A204.1 (cell line): ENCODE data around the gene UTS2R.
A peak's percentile ranks its signal among the peaks of the same experiment; 100 is the strongest.
"Not testable (repeated sequence)": the region's sequence is repeated elsewhere in the genome, so short reads cannot be mapped to it uniquely, and the experiment has no call there.

Source experiments
- FAIRE-seq: peaks from 2 replicates; lab custom pipeline; 2012; peaks lifted over from hg19 to GRCh38; lab: Jason Lieb, UNC

Gene UTS2R

DNA sequence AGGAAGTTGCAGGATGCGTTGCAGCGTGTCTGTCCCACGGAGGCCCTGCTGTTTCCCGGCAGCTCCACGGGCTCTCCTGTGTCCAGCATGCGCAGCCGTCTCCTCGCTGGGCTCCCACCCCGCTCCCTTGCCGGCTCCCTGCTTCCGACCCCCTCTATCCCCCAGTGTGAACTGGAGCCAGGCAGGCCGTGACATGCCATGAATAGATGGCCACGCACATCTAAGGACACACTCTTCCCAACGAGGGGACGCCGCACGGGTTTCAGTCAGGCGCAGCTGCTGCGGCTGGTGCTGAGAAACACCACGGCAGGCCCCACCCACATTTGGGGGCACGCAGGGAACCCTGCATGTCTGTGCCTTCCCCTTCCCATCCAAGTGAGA lies 37.4 kb downstream of the UTS2R start:
- FAIRE-seq = no peak

GRCh38 chr17:82410014-82410716 lies 38.6 kb downstream of the UTS2R start:
- no peak for FAIRE-seq

- no peak for FAIRE-seq
Observed at GRCh38 chr17:82411396-82412053, 40.0 kb downstream of the UTS2R start.

DNA sequence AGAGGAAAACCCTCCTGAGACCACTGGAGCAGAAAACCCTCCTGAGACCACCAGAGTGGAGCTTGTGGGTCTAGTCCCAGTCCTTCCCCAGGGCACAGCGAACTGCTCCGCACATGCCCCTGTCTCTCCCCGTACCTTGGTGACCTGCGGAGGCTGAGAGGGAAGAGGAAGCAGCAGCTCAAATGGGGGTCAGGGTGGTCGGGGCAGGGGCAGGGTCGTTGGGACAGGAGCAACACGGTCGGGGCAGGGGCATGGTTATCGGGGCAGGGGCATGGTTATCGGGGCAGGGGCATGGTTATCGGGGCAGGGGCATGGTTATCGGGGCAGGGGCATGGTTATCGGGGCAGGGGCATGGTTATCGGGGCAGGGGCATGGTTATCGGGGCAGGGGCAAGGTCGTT lies 40.5 kb downstream of the UTS2R start:
- not testable (repeated sequence) for FAIRE-seq

DNA sequence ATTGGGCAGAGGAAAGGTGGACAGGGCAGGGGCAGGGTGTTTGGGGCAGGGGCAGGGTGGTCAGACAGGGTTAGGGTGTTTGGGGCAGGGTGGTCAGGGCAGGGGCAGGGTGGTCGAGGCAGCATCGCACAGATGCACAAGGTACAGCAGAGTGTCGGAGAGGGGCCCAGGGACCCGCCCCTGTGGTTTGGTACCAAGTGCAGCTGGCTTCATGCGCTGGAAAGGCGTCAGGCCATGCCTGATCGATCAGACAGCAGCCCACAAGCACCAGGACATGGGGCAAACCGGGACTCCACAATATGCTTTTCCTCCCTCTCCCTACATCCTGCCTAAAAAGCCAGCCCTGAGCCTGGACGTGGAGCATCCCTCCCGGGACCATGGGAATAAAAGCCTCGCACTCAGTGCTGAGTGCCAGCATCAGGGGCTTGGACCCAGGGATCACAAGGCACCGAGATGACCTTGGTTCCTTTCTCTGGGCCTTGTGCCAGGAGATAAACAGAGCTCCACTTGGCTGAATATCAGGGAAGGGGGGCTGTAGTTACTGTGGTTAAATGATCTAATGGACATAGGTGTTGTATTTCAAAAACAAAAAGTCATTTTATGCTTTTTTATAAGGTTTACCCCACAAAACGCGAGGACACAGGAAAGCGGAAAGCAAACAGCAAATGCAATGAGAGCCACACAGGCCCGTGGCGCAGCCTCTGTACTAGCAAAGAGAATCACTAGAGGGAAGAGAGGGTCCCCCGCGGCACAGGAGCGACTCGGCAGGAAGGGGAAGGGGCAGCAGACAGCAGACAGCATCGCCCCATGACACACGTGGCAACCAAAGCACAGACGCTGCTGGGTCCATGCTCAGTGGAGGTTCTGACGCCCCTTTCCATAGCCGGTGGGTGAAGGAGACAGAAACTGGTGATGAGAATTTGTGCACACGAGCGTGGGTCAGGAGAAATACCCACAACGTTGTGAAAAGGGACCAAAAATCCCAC lies 41.3 kb downstream of the UTS2R start:
- FAIRE-seq = no peak

DNA sequence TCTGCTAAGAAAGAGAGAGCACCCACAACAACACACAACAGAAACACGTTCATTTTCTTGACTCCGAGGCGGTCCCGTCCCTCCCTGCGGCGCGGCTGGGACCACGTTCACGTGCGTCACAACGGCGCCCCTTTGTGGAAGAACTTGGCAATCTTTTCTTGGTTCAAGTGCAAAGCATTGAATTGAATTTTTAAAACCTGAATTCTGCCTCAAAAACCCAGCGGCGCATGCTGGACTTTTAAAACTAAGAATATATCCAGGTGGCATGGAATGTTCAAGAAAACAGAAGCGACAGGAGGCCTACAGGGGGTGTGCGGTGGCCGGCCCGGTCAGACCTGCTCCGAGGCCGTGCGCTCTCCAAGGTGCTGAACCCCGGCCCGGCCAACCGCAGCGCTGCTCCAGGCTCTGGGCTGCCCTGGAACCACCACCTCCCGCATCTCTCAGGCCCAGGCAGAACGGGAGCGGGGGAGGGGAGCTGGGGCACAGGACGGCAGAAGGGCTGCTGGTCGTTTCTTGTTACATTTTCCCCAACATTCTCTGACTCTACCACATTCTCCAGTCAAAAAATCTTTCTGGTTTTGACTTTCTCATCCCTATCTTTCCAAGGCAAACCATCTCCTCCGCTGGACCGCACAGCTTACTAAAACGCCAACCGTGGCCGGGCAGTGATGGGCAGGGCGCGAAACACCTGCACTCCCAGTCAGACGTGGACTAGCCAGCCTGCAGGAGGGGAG lies 43.1 kb downstream of the UTS2R start:
- no peak for FAIRE-seq

DNA sequence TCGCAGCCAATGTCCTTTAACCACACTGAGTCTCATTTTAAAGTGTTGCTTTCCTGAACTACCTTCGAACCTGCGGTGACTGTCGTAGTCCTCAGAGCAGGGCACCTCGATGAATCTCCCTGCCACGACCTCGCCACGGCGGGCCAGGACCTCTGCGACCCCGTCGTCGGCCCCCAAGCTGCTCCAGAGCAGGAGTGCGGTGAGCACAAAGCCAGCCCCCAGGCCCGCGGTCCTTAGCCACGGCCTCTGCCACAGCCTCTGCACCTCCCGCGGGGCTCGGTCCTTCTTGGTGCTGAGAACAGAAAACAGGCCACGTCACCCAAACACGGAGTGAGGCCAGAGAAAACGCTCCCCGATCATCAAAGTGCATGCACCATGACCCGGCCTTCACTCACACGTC lies 43.8 kb downstream of the UTS2R start:
- no peak for FAIRE-seq

DNA sequence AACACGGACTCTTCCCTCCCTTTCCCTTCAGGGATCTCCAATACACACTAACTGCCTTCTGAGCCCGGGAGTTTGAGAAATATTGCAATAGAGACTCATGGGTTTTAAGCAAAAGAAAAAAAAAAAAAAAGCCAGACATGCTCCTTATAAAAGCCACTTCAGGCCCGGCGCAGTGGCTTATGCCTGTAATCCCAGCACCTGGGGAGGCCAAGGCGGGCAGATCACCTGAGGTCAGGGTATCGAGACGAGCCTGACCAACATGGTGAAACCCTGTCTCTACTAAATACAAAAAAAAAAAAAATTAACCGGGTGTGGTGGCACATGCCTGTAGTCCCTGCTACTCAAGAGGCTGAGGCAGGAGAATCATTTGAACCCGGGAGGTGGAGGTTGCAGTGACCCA lies 44.2 kb downstream of the UTS2R start:
- no peak for FAIRE-seq

DNA sequence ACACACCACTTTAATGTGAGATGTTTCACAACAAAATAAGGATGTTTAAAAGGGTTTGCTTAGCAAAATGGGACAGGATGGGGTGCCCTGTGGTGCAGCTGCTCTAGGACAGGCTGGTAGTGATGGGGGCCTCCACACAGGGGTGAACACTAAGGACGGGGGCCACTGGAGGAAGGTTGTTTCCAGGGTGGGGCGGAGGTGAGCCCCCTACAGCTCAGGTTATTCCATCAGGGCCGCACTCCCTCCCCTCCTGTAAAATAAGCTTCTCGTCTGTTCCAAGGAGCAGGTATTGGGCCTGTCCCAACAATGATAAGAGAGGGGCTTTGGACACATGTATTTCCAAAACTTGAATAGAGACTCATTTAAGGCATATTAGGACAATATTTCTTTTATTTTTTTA lies 44.7 kb downstream of the UTS2R start:
- FAIRE-seq = no peak

DNA sequence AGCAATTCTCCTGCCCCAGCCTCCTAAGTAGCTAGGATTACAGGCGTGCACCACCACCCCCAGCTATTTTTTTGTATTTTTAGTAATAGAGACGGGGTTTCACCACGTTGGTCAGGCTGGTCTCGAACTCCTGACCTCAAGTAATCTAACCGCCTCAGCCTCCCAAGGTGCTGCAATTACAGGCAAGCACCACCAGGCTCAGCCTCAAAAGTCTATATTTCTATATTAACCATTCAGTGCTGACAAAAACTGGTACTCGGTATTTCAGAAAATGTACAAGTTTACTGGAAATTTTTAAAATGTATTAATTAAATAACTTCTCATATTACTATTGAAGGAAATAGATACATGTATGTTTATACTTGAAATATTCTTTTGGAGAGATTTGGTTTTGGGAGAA lies 45.2 kb downstream of the UTS2R start:
- FAIRE-seq = no peak

DNA sequence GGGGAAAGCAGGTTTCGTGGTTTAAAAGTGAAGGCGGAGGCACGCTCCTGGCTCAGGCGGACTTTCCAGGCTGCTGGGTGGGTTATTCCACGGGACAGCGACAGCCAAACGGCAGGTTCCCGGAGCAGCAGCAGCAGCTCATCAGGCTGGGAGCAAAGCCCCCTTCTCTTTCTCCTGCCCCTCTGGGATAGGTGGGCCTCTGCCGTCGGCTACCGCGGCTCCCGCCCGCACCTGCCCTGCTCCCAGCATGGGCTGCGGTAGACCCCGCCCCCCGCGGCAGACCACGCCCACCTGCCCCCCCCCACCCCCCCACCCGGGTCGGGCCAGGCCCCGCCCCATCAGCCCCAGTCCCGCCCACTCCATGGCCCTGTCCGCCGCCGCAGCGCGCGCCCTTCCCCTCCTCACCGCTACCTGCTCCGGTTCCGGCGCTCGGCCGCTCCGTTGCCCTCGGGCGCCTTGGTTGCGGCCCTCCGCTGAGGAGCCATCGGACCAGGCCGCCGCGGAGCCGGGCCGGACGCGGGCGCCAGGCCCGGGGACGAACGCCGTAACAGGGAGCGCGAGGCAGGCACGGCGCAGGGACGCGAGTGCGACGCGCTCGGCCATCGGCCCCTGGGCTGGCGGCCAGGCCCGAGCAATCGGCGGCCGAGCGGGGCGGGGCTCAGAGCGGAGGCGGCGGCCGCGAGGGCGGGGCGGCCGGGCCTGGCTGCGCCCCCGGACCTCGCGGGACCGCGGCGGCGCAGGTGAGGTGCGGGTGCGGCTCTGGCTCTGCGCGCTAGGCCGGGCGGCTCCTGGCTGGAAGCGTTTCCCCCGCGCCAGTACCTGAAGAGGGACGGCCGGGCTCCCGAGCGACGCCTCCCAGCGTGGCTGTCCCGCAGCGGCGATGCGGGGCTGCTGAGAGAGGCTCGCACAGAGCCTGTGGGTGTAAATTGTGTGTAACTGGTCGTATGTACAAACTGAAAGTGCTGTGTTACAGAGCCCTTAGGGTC lies 46.7 kb downstream of the UTS2R start, which contains the start of the genes HEXD and OGFOD3:
Gene HEXD, plus strand, starts transcription at position 347 of the 986 bp plus-strand sequence. CDS start 1,453 bp downstream, outside the sequence.
Gene OGFOD3, minus strand, starts transcription at position 586 of the 986 bp plus-strand sequence. Its CDS starts 101 bp downstream, at position 485.
- no peak for FAIRE-seq

- no peak for FAIRE-seq
Observed at GRCh38 chr17:82419540-82419939, 48.0 kb downstream of the UTS2R start.

- peak; percentile 39 for FAIRE-seq
Observed at GRCh38 chr17:82424001-82424862, 52.7 kb downstream of the UTS2R start.

DNA sequence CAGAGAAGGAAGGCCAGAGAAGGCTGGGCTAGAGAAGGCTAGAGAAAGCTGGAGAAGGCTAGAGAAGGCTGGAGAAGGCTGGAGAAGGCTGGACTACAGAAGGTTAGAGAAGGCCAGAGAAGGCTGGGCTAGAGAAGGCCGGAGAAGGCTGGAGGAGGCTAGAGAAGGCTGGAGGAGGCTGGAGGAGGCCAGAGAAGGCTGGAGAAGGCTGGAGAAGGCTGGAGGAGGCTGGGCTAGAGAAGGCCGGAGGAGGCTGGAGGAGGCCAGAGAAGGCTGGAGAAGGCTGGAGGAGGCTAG lies 53.2 kb downstream of the UTS2R start:
- FAIRE-seq = no peak
